Endodermal cell (in vitro differentiated cells): ENCODE results near the gene LRP2. TPM values are rescaled to one million over a fixed set of nuclear protein-coding genes. Genes with fewer than 3 reads are reported as not detected.

Source experiments
- DNase-seq: peaks from one replicate; pipeline ENCODE4 v3.0.0-alpha.2; 2017
- H3K27ac ChIP-seq: 2 replicates; pipeline ENCODE4 v1.5.1; 2013; ENCODE audit warnings: mild to moderate bottlenecking, low read depth, low read length, moderate library complexity
- H3K27me3 ChIP-seq: 2 replicates; pipeline ENCODE4 v1.6.1; 2013; ENCODE audit warnings: mild to moderate bottlenecking, low read length, moderate library complexity; ENCODE audit not compliant: insufficient read depth, control insufficient read depth, poor library complexity, severe bottlenecking
- H3K36me3 ChIP-seq: 2 replicates; pipeline ENCODE4 v1.7.0; 2013; ENCODE audit warnings: mild to moderate bottlenecking, low read length, moderate library complexity; ENCODE audit not compliant: control insufficient read depth, insufficient read depth
- H3K4me1 ChIP-seq: one replicate; pipeline ENCODE4 v1.7.0; 2013; ENCODE audit warnings: low read length; ENCODE audit not compliant: control insufficient read depth, insufficient read depth
- H3K4me3 ChIP-seq: 2 replicates; pipeline ENCODE4 v1.5.1; 2013; ENCODE audit warnings: mild to moderate bottlenecking, low read length, moderate library complexity
- H3K9ac ChIP-seq: 2 replicates; pipeline ENCODE4 v1.6.1; 2013; ENCODE audit warnings: mild to moderate bottlenecking, low read length, moderate library complexity; ENCODE audit not compliant: poor library complexity, severe bottlenecking; ENCODE audit errors: extremely low read depth
- H3K9me3 ChIP-seq: 2 replicates; pipeline ENCODE4 v1.6.1; 2013; ENCODE audit warnings: mild to moderate bottlenecking, low read length, moderate library complexity; ENCODE audit not compliant: control insufficient read depth
- H3K27ac Mint-ChIP-seq: 2 replicates; pipeline ENCODE4 v1.8.0; 2020; ENCODE audit warnings: mixed read lengths
- H3K27me3 Mint-ChIP-seq: 2 replicates; pipeline ENCODE4 v1.8.0; 2021; ENCODE audit warnings: mild to moderate bottlenecking, mixed read lengths; ENCODE audit not compliant: insufficient read depth
- H3K36me3 Mint-ChIP-seq: 2 replicates; pipeline ENCODE4 v1.8.0; 2020; ENCODE audit warnings: low read depth, mixed read lengths
- H3K4me1 Mint-ChIP-seq: 2 replicates; pipeline ENCODE4 v1.8.0; 2020; ENCODE audit warnings: mixed read lengths
- H3K4me3 Mint-ChIP-seq: 2 replicates; pipeline ENCODE4 v1.8.0; 2020; ENCODE audit warnings: mild to moderate bottlenecking, moderate library complexity, mixed read lengths
- H3K9me3 Mint-ChIP-seq: 2 replicates; pipeline ENCODE4 v1.8.0; 2020; ENCODE audit warnings: mild to moderate bottlenecking, mixed read lengths
- WGBS, 2 experiments: methylation state at CpG; one replicate each; pipeline versions ENCODE4 v1.1.5 to v1.1.7; 2013; ENCODE audit warnings: missing lambda C conversion rate in 2 of 2, mixed read lengths in 1 of 2; ENCODE audit not compliant: insufficient coverage in 1 of 2, insufficient read length in 1 of 2; 5-methylcytosine and 5-hydroxymethylcytosine counted together
- total RNA-seq, 2 donors: library from RNA; stranded (reverse); fragmentation: NEBNext Ultra II Directional in 1 of 2; extraction: Animal tissue kit (Norgen Biotek cat#: 25700) in 1 of 2; gene quantifications; 2 replicates in 1 of 2; 3 replicates in 1 of 2; pipeline ENCODE4 v1.2.1, GENCODE V29; 2021
- TF ChIP-seq, protein P1 (sequence below): fragments of 200-600 bp; sonication (generic); conservative IDR thresholded peaks from 2 replicates; pipeline ENCODE4 v1.5.0; 2021; ENCODE audit warnings: antibody characterized with exemption, mild to moderate bottlenecking

Gene LRP2
- total RNA-seq, 2 donors from 2014 or later = 2.2 to 3.5 TPM

DNA sequence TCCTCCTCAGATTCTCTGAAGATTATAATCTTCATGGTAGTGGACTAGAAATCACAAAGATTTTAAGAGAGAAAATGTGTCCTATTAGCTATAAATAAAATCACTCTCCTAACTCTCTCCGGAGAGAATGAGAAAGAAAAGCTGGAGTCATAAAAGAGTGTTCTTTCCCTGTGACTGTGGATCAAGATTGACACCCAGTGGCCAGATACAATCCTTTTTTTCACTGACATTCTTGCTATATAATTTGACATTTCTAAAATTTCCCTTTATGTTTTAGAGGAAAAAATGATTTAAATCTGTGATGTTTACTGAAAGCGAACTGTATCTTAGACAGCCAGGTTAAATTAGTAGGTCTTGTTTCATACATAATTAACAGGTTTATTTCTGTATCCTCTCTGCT, 35.4 kb upstream of the LRP2 start:
- Histone ChIP-seq H3K27ac (no peak overlapping the region), H3K4me3 (no peak overlapping the region), H3K36me3 (no peaks in the 10 kb centered on the region), H3K4me1 (peaks cover 8% of the 10 kb centered on the region), H3K27me3 (peaks cover 12% of the 10 kb centered on the region), H3K9ac (no peak overlapping the region), H3K9me3 (peaks cover 12% of the 10 kb centered on the region)
- WGBS, 2 experiments = 90% methylated on average over 2 of the region's 2 CpGs; no CpG with 5 or more reads in 1 of the 2 experiments
- Mint-ChIP-seq H3K36me3 (no peaks in the 10 kb centered on the region), H3K4me1 (peaks cover 23% of the 10 kb centered on the region), H3K27me3 (peaks cover 13% of the 10 kb centered on the region), H3K9me3 (peaks cover 20% of the 10 kb centered on the region), H3K27ac (no peak overlapping the region), H3K4me3 (no peak overlapping the region)
- no peak for DNase-seq
- TF ChIP-seq, protein P1, sequence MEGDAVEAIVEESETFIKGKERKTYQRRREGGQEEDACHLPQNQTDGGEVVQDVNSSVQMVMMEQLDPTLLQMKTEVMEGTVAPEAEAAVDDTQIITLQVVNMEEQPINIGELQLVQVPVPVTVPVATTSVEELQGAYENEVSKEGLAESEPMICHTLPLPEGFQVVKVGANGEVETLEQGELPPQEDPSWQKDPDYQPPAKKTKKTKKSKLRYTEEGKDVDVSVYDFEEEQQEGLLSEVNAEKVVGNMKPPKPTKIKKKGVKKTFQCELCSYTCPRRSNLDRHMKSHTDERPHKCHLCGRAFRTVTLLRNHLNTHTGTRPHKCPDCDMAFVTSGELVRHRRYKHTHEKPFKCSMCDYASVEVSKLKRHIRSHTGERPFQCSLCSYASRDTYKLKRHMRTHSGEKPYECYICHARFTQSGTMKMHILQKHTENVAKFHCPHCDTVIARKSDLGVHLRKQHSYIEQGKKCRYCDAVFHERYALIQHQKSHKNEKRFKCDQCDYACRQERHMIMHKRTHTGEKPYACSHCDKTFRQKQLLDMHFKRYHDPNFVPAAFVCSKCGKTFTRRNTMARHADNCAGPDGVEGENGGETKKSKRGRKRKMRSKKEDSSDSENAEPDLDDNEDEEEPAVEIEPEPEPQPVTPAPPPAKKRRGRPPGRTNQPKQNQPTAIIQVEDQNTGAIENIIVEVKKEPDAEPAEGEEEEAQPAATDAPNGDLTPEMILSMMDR = peak; percentile 72

- no peak overlapping the region for H3K4me3 ChIP-seq
- WGBS, 2 experiments = 76 to 86% methylated on average over 8 to 9 of the region's 9 CpGs
- H3K4me1 ChIP-seq = peaks cover 9% of the 10 kb centered on the region
- Mint-ChIP-seq H3K27ac (no peak overlapping the region), H3K36me3 (no peaks in the 10 kb centered on the region), H3K27me3 (peaks cover 9% of the 10 kb centered on the region), H3K4me3 (no peak overlapping the region), H3K9me3 (peaks cover 20% of the 10 kb centered on the region), H3K4me1 (peaks cover 36% of the 10 kb centered on the region)
- no peak overlapping the region for H3K9ac ChIP-seq
- TF ChIP-seq, protein P1 = no peak
- no peaks in the 10 kb centered on the region for H3K36me3 ChIP-seq
- H3K27ac ChIP-seq = no peak overlapping the region
- H3K9me3 ChIP-seq = peaks cover 12% of the 10 kb centered on the region
- peaks cover 12% of the 10 kb centered on the region for H3K27me3 ChIP-seq
- DNase-seq = peak; percentile 50
Measured at GRCh38 chr2:169395821-169396374, 33.6 kb upstream of the LRP2 start.

DNA sequence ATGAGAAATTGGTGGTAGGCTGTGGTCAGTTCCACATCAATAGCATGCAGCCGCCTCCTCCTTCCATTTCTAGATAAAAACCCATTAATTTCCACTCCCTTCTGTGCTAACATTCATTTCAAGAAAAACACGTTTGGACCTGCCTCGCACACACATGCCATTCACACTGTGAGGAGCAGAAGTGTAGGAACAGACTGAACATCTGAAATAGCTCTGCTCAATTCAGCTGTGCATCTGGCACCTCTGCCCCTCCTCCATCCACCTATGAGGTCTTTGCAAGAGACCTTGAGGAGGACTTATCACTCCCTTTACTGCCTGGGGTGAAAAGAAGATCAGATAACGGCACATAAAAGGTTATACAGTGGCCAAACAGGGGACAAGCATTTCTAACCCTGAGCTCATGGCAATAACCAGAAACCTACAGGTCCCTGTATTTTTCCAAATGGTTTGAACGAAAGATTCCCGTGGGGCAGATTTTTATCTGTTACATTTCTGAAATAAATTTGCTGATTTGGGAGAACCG, 30.8 kb upstream of the LRP2 start:
- 60 to 61% methylated on average over 4 to 7 of the region's 7 CpGs for WGBS, 2 experiments
- Mint-ChIP-seq H3K27ac (no peak overlapping the region), H3K4me1 (peaks cover 43% of the 10 kb centered on the region), H3K36me3 (no peaks in the 10 kb centered on the region), H3K27me3 (peaks cover 16% of the 10 kb centered on the region), H3K4me3 (peak overlapping the region; percentile 4), H3K9me3 (no peaks in the 10 kb centered on the region)
- H3K36me3 ChIP-seq = no peaks in the 10 kb centered on the region
- H3K27me3 ChIP-seq = peaks cover 12% of the 10 kb centered on the region
- H3K9me3 ChIP-seq = no peaks in the 10 kb centered on the region
- H3K4me1 ChIP-seq = peaks cover 14% of the 10 kb centered on the region
- H3K27ac ChIP-seq = no peak overlapping the region
- TF ChIP-seq, protein P1 = no peak
- H3K4me3 ChIP-seq = no peak overlapping the region
- H3K9ac ChIP-seq = no peak overlapping the region
- peak; percentile 69 for DNase-seq
